Measurements from ENCODE around the gene KCNJ1.

Gene KCNJ1

GRCh38 chr11:128804481-128804880 is 62.6 kb downstream of the KCNJ1 start:
- H3K27me3 ChIP-seq (ENCODE audit: insufficient read depth, low read length, poor library complexity), result no peaks in the 10 kb centered on the region
- H3K27ac ChIP-seq (ENCODE audit: low read depth, low read length), result no peak overlapping the region
- H3K4me2 ChIP-seq (ENCODE audit: low read length), result no peak overlapping the region
- H3K18ac ChIP-seq (ENCODE audit: low read length), result no peak overlapping the region
- no peak overlapping the region for H4K5ac ChIP-seq (ENCODE audit: low read length)
- no peaks in the 10 kb centered on the region for H3K79me2 ChIP-seq (ENCODE audit: control insufficient read depth, insufficient read depth, low read length)
- H2AK5ac ChIP-seq (ENCODE audit: low read length), result no peak overlapping the region
- peak; percentile 48 for DNase-seq
- H2BK15ac ChIP-seq (replicated peaks; ENCODE audit: low read depth), result no peak overlapping the region
- H3K36me3 ChIP-seq (ENCODE audit: control insufficient read depth, insufficient read depth, low read length), result no peaks in the 10 kb centered on the region
- no CpG with 5 or more reads among the region's 5 CpGs for WGBS (ENCODE audit: extremely low coverage, insufficient coverage, low lambda C conversion rate)
- H3K4ac ChIP-seq (ENCODE audit: low read depth, low read length), result no peak overlapping the region
- no peak overlapping the region for H3K56ac ChIP-seq (ENCODE audit: low read length)
- no peak overlapping the region for H3K4me3 ChIP-seq (ENCODE audit: low read length)
- H3K79me1 ChIP-seq (ENCODE audit: low read length), result no peaks in the 10 kb centered on the region
- H3K9ac ChIP-seq (ENCODE audit: low read length), result no peak overlapping the region
- H2BK120ac ChIP-seq (ENCODE audit: low read depth, low read length), result no peak overlapping the region
- no peaks in the 10 kb centered on the region for H3K4me1 ChIP-seq (ENCODE audit: control insufficient read depth, low read depth, low read length)
- no peak overlapping the region for H3K23ac ChIP-seq (ENCODE audit: low read length)
- no peak overlapping the region for H4K8ac ChIP-seq (ENCODE audit: low read depth, low read length)
- H2BK5ac ChIP-seq (ENCODE audit: low read length), result no peak overlapping the region

DNA sequence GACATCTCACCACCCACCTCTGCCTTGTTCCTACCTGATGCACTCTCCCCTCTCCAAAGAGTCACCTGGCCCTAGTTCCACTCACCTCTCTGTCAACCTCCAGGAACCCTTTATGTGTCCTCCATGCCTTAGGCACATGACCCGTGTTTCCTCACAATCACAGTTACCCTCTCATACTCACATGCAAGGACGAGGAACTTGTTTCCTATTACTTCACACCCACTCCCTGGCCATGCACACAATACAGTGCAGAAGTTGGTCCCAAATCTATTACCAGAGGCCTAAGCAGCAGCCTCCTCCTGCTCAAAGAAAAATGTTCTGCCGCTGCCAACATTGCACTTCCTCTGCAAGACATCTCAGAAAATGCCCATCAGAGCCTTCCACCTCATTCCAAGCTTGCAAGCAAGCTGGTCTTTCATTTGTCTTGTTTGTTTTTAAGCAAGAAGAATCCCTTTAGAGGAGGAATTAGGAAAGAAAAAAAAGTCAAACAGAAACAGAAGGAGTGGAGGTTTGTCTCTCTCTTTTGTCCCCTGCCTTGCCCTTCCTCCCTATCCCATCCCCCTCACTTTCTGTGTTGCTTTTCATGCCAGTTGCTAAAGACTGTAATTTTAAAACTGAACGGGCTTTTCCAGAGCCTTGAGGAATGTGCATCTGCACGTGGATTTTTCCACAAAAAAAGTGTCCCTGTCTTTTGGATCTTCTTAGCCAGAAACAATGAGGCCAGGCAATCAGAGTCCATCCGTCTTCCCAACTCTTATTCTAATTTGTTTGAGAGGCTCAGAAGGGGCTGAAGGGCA is 63.4 kb downstream of the KCNJ1 start:
- Histone ChIP-seq H3K4ac (ENCODE audit: low read depth, low read length) (no peak overlapping the region), H2BK120ac (ENCODE audit: low read depth, low read length) (no peak overlapping the region), H2AK5ac (ENCODE audit: low read length) (peak overlapping the region; percentile 67), H3K79me2 (ENCODE audit: control insufficient read depth, insufficient read depth, low read length) (no peaks in the 10 kb centered on the region), H3K27me3 (ENCODE audit: insufficient read depth, low read length, poor library complexity) (no peaks in the 10 kb centered on the region), H3K23ac (ENCODE audit: low read length) (no peak overlapping the region), H2BK15ac (replicated peaks; ENCODE audit: low read depth) (no peak overlapping the region), H4K5ac (ENCODE audit: low read length) (no peak overlapping the region), H3K18ac (ENCODE audit: low read length) (no peak overlapping the region), H3K9ac (ENCODE audit: low read length) (no peak overlapping the region), H3K27ac (ENCODE audit: low read depth, low read length) (no peak overlapping the region), H3K56ac (ENCODE audit: low read length) (peak overlapping the region; percentile 8), H3K4me1 (ENCODE audit: control insufficient read depth, low read depth, low read length) (no peaks in the 10 kb centered on the region), H3K79me1 (ENCODE audit: low read length) (no peaks in the 10 kb centered on the region), H3K36me3 (ENCODE audit: control insufficient read depth, insufficient read depth, low read length) (no peaks in the 10 kb centered on the region), H3K4me3 (ENCODE audit: low read length) (no peak overlapping the region), H4K8ac (ENCODE audit: low read depth, low read length) (no peak overlapping the region), H2BK5ac (ENCODE audit: low read length) (no peak overlapping the region), H3K4me2 (ENCODE audit: low read length) (no peak overlapping the region)
- DNase-seq, result no peak
- whole genome bisulfite sequencing (ENCODE audit: extremely low coverage, insufficient coverage, low lambda C conversion rate), result no CpG with 5 or more reads among the region's 6 CpGs

DNA sequence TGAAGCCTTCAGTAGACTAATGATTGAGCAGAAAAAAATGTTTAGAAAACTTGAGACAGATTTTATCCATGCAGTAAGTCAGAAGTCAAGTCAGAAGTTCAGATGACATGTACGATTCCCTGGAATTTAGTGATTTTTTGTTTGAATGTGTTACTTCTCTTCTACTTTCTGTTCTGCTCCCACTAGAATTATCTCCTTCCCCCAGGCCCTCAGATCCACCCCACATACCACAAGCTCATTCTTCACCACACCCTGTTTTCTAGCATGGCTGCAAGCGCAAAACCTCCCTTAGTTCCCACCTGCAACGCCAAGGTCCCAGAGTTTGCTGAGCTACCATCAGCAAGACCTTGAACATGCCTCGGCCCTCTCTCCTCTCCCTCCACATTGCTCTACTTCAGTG is 64.1 kb downstream of the KCNJ1 start:
- Histone ChIP-seq H2BK15ac (replicated peaks; ENCODE audit: low read depth) (no peak overlapping the region), H3K36me3 (ENCODE audit: control insufficient read depth, insufficient read depth, low read length) (no peaks in the 10 kb centered on the region), H3K56ac (ENCODE audit: low read length) (peak overlapping the region; percentile 8), H4K8ac (ENCODE audit: low read depth, low read length) (no peak overlapping the region), H3K4me1 (ENCODE audit: control insufficient read depth, low read depth, low read length) (no peaks in the 10 kb centered on the region), H3K79me1 (ENCODE audit: low read length) (no peaks in the 10 kb centered on the region), H3K27me3 (ENCODE audit: insufficient read depth, low read length, poor library complexity) (no peaks in the 10 kb centered on the region), H3K9ac (ENCODE audit: low read length) (no peak overlapping the region), H3K4me2 (ENCODE audit: low read length) (no peak overlapping the region), H2BK120ac (ENCODE audit: low read depth, low read length) (no peak overlapping the region), H3K4me3 (ENCODE audit: low read length) (no peak overlapping the region), H3K18ac (ENCODE audit: low read length) (no peak overlapping the region), H4K5ac (ENCODE audit: low read length) (no peak overlapping the region), H3K79me2 (ENCODE audit: control insufficient read depth, insufficient read depth, low read length) (no peaks in the 10 kb centered on the region), H3K23ac (ENCODE audit: low read length) (no peak overlapping the region), H2AK5ac (ENCODE audit: low read length) (peak overlapping the region; percentile 67), H3K4ac (ENCODE audit: low read depth, low read length) (no peak overlapping the region), H3K27ac (ENCODE audit: low read depth, low read length) (no peak overlapping the region), H2BK5ac (ENCODE audit: low read length) (no peak overlapping the region)
- DNase-seq, result no peak
- WGBS (ENCODE audit: extremely low coverage, insufficient coverage, low lambda C conversion rate), result no CpG with 5 or more reads among the region's 4 CpGs

- Histone ChIP-seq H2BK5ac (ENCODE audit: low read length) (no peak overlapping the region), H3K56ac (ENCODE audit: low read length) (no peak overlapping the region), H3K27me3 (ENCODE audit: insufficient read depth, low read length, poor library complexity) (no peaks in the 10 kb centered on the region), H3K27ac (ENCODE audit: low read depth, low read length) (no peak overlapping the region), H3K36me3 (ENCODE audit: control insufficient read depth, insufficient read depth, low read length) (no peaks in the 10 kb centered on the region), H2BK120ac (ENCODE audit: low read depth, low read length) (no peak overlapping the region), H3K23ac (ENCODE audit: low read length) (no peak overlapping the region), H3K4me3 (ENCODE audit: low read length) (no peak overlapping the region), H3K4me1 (ENCODE audit: control insufficient read depth, low read depth, low read length) (no peaks in the 10 kb centered on the region), H2BK15ac (replicated peaks; ENCODE audit: low read depth) (no peak overlapping the region), H4K8ac (ENCODE audit: low read depth, low read length) (no peak overlapping the region), H2AK5ac (ENCODE audit: low read length) (no peak overlapping the region), H3K4me2 (ENCODE audit: low read length) (no peak overlapping the region), H3K18ac (ENCODE audit: low read length) (no peak overlapping the region), H3K9ac (ENCODE audit: low read length) (no peak overlapping the region), H4K5ac (ENCODE audit: low read length) (no peak overlapping the region), H3K4ac (ENCODE audit: low read depth, low read length) (no peak overlapping the region), H3K79me2 (ENCODE audit: control insufficient read depth, insufficient read depth, low read length) (no peaks in the 10 kb centered on the region), H3K79me1 (ENCODE audit: low read length) (no peaks in the 10 kb centered on the region)
- DNase-seq, result peak; percentile 76
- no CpG with 5 or more reads among the region's 4 CpGs for WGBS (ENCODE audit: extremely low coverage, insufficient coverage, low lambda C conversion rate)
These were observed 64.6 kb downstream of the KCNJ1 start for GRCh38 chr11:128802358-128802981.

DNA sequence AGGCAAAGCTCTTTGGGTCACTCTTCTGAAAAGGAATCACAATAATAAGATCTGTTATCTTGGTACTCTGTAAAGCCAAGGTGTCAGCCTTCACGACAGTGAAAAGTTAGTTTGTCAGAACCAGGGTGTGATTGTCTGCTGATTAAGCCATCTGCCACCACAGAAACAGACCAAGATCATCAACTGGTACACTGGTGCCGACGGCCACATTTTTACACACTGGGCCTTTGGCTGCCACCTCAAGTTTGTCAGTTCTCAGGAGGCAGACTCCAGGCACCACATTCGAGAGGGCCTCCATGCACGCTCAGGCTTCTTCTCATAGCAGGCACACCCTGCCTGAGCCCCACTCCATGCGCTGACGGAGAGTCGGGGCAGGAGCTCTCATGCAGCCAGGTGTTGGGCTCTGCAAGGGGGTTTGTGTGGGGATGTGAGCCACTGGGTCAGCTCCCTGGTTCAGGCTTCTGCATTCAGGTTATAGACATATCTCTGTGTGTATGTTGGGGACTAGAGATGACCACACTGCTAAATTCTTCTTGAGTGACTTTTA is 66.2 kb downstream of the KCNJ1 start:
- Histone ChIP-seq H4K5ac (ENCODE audit: low read length) (no peak overlapping the region), H3K36me3 (ENCODE audit: control insufficient read depth, insufficient read depth, low read length) (no peaks in the 10 kb centered on the region)
- no CpG with 5 or more reads among the region's 8 CpGs for WGBS (ENCODE audit: extremely low coverage, insufficient coverage, low lambda C conversion rate)

More for the DNA sequence above, 66.2 kb downstream of the KCNJ1 start:
- no peak overlapping the region for H3K56ac ChIP-seq (ENCODE audit: low read length)
- no peak overlapping the region for H3K9ac ChIP-seq (ENCODE audit: low read length)
- H3K27me3 ChIP-seq (ENCODE audit: insufficient read depth, low read length, poor library complexity), result no peaks in the 10 kb centered on the region
- no peak overlapping the region for H3K4ac ChIP-seq (ENCODE audit: low read depth, low read length)
- H3K27ac ChIP-seq (ENCODE audit: low read depth, low read length), result no peak overlapping the region
- H2BK120ac ChIP-seq (ENCODE audit: low read depth, low read length), result no peak overlapping the region
- H3K18ac ChIP-seq (ENCODE audit: low read length), result no peak overlapping the region
- H2AK5ac ChIP-seq (ENCODE audit: low read length), result no peak overlapping the region
- peak; percentile 44 for DNase-seq
- no peak overlapping the region for H2BK5ac ChIP-seq (ENCODE audit: low read length)
- H3K4me2 ChIP-seq (ENCODE audit: low read length), result no peak overlapping the region
- no peak overlapping the region for H2BK15ac ChIP-seq (replicated peaks; ENCODE audit: low read depth)
- no peak overlapping the region for H3K23ac ChIP-seq (ENCODE audit: low read length)
- no peaks in the 10 kb centered on the region for H3K79me2 ChIP-seq (ENCODE audit: control insufficient read depth, insufficient read depth, low read length)
- H3K79me1 ChIP-seq (ENCODE audit: low read length), result no peaks in the 10 kb centered on the region
- no peaks in the 10 kb centered on the region for H3K4me1 ChIP-seq (ENCODE audit: control insufficient read depth, low read depth, low read length)
- no peak overlapping the region for H4K8ac ChIP-seq (ENCODE audit: low read depth, low read length)
- no peak overlapping the region for H3K4me3 ChIP-seq (ENCODE audit: low read length)

Measured in mesendoderm (in vitro differentiated cells).